Stimulated activated naive CD8-positive, alpha-beta T cell treated with anti-CD3 and anti-CD28 coated beads, Interleukin-15, Interleukin-2, amounts not matched to agents 100 U/mL and 50 U/mL, for 24 hours (primary cell): ENCODE measurements around the gene NLK.
"Not testable (repeated sequence)": the region's sequence is repeated elsewhere in the genome, so short reads cannot be mapped to it uniquely, and the experiment has no call there.

Experiments
- ATAC-seq: fragments of 150-1000 bp; cut with Tn5 transposase; one replicate; pipeline ENCODE4 v1.10.0; 2021
- DNase-seq: peaks from one replicate; pipeline ENCODE4 v3.0.0; 2021

Gene NLK

GRCh38 chr17:28232966-28233870 lies 190.7 kb downstream of the NLK start:
- ATAC-seq, DNase-seq: not testable (repeated sequence)

DNA sequence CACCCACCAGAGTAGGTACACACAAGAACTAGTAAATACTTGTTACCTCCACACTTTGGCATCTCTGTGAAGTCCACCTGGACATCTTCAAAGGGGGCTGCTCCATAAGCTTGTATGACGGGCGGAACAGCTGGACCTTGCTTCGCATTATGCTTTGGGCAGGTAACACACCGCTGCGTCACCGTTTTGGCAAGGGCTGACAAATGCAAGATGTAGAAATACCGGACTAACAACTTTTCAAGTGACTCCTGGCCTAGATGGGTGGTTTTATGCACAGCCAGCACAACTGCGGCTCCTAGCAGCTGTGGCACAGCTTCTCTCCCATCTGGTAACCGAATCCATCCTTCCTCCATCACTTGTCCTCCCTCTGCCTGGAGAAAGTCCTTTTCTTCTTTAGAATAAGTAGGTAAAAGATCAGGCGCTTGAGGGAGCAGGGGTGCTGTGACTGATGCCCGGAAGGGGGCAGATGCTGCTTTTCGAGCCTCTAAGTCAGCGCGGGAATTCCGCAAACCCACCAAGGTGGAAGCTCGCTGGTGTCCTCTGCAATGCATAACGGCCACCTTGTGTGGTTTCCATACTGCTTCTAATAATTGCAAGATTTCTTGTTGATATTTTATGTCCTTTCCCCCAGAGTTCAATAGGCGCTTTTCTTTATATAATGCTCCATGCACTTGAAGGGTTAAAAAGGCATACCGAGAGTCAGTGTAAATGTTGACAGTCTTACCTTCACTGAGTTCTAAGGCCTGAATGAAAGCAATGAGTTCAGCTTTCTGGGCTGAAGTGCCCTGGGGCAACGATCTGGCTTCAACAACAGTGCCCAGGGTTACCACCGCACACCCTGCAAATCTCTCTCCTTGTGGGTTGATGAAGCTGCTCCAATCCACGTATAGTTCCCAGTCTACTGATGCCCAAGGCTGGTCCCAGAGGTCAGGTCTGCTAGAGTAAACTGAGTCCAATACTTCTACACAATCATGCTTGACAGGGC lies 191.7 kb downstream of the NLK start:
- DNase-seq, ATAC-seq: not testable (repeated sequence)

- ATAC-seq, DNase-seq: not testable (repeated sequence)
These were observed 192.7 kb downstream of the NLK start for GRCh38 chr17:28235066-28235700.

- DNase-seq, ATAC-seq: not testable (repeated sequence)
These were observed 193.7 kb downstream of the NLK start for GRCh38 chr17:28236033-28236653.

DNA sequence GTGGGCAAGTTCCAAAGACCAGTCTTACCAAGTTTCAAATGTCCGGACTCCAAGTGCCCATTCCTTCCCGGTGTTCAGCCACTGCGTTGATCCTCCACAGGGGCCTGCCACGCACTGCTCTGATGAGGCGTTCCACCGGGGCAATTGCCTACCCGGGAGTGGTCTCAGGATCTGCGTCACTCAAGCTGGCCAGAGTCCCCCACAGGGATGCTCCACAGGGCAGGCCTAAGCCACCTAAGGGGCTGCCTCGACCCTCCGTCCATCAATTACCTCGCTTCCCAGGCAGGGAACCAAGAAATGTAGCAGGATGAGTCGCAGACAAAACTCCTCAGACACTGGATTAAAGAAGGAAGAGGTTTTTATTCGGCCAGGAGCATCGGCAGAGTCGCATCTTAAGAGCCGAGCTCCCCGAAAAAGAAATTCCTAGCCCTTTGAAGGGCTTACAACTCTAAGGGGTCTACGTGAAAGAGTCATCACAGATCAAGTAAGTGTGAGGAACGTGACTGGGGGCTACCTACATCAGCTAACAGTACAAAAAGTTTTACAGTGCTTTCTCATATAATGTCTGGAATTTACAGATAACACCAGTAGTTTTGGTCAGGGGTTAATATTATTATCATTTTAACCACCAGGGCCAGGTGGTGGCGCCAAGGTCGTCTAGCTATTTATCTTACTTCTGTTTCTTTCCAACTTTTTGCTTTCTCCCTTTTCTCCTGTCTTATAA lies 196.2 kb downstream of the NLK start:
- not testable (repeated sequence) for DNase-seq, ATAC-seq

- DNase-seq (no peak), ATAC-seq (no peak)
These were observed 196.8 kb downstream of the NLK start for GRCh38 chr17:28239271-28239624.

DNA sequence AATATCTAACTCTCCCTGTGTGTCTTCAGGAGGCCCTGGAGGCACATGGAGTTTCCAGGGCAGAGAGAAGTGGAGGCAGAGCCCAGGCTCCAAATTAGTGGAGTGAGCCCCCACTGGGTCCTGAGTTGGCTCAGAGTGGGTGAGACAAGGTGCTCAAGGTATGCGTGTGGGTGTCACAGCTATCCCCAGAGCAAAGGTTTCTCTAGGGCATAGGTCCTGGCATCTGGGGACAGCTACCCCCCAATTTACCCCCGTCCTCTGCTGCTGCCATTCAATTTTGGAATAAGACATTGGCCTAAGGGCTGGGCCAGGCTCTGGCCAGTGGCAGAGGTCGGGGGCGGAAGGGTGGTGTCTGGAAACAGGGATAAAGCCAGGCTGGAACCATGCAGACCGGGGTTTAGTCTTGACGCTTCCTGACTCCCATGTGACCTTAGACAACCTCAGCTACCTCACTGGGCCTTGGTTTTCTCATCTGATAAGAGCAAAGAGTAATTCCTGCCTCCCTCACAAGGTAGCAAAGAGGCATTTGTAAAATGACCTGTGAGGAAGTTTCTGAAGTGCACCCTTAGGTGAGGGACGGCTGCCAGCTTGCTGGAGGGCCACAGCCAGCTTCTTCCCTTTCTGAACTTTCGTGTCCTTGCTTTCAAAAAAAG lies 198.3 kb downstream of the NLK start:
- DNase-seq: no peak
- ATAC-seq: no peak

- no peak for DNase-seq
- ATAC-seq: no peak
These were observed 200.3 kb downstream of the NLK start for GRCh38 chr17:28242791-28243190.

- DNase-seq, ATAC-seq: not testable (repeated sequence)
These were observed 200.8 kb downstream of the NLK start for GRCh38 chr17:28243268-28243667.

DNA sequence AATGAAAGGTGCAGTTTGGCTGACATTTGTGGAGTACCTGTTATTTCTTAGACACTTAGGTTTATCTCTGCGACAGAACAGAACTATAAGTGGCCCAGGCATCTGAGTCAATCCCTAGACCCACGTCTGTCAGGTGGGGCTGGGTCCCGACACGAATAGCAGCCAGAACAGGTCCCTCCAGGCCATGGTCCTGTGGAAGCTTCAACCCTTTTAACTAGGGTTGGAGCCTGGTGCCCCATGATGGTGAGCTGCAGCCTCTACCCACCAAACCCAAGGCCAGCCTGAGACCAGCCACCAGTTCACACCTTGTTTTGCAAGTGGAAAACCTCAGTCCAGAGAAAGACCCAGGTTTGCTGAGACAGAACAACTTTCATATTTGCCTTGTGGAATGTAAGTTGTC lies 202.0 kb downstream of the NLK start:
- no peak for DNase-seq
- ATAC-seq: no peak
